Transverse colon (tissue), 4 donors: Measurements from ENCODE around the gene CYP11A1. TPM values are rescaled to one million over a fixed set of nuclear protein-coding genes. Genes with fewer than 3 reads are reported as not detected.
A peak's percentile ranks its signal among the peaks of the same experiment; 100 is the strongest.

Experiments
- DNase-seq: peaks from one replicate; pipeline ENCODE4 v3.0.0-alpha.2; 2019
- H3K27ac ChIP-seq, 4 donors: fragments of 200-600 bp; sonication (generic); 2 replicates each; pipeline ENCODE4 v1.5.1; 2016 to 2018; ENCODE audit warnings: inconsistent platforms in 4 of 4
- H3K27me3 ChIP-seq: fragments of 200-600 bp; sonication (generic); 2 replicates; pipeline ENCODE4 v1.5.1; 2017; ENCODE audit warnings: inconsistent platforms
- H3K36me3 ChIP-seq, 4 donors: fragments of 200-600 bp; sonication (generic); 2 replicates each; pipeline ENCODE4 v1.5.1; 2017 to 2019; ENCODE audit warnings: inconsistent platforms in 4 of 4
- H3K4me1 ChIP-seq, 4 donors: fragments of 200-600 bp; sonication (generic); 2 replicates each; pipeline ENCODE4 v1.5.1; 2017 to 2020; ENCODE audit warnings: inconsistent platforms in 4 of 4
- H3K4me3 ChIP-seq, 4 donors: fragments of 200-600 bp; sonication (generic); 1 replicate in 1 of 4; 2 replicates in 3 of 4; pipeline versions ENCODE4 v1.5.1 to v1.6.1; 2017 to 2019; ENCODE audit warnings: inconsistent platforms in 4 of 4
- H3K9me3 ChIP-seq, 2 donors: fragments of 200-600 bp; sonication (generic); 2 replicates each; pipeline ENCODE4 v1.5.1; 2017 to 2019; ENCODE audit warnings: inconsistent platforms in 2 of 2
- CTCF ChIP-seq, 5 experiments: fragments of 200-600 bp in 3 of 5; fragments of 450-650 bp in 2 of 5; sonication (generic) in 3 of 5; IDR thresholded peaks; 1 replicate in 2 of 5; 2 replicates in 3 of 5; pipeline ENCODE4 v1.5.1; 2016 to 2017; ENCODE audit warnings: antibody characterized with exemption in 5 of 5, inconsistent platforms in 3 of 5, mild to moderate bottlenecking in 2 of 5, moderate library complexity in 1 of 5
- EP300 ChIP-seq: sonication (generic); formaldehyde crosslinking; IDR thresholded peaks from one replicate; pipeline ENCODE4 v1.6.1; 2017; ENCODE audit warnings: antibody characterized with exemption, low read depth
- POLR2A ChIP-seq: fragments of 450-650 bp; IDR thresholded peaks from one replicate; pipeline ENCODE4 v1.6.1; 2016; ENCODE audit warnings: antibody characterized with exemption, mild to moderate bottlenecking, moderate library complexity
- POLR2AphosphoS5 ChIP-seq, 3 donors: sonication (generic); formaldehyde crosslinking; IDR thresholded peaks; one replicate each; pipeline ENCODE4 v1.6.1; 2016; ENCODE audit warnings: antibody characterized with exemption in 3 of 3
- WGBS, 2 donors: methylation state at CpG; one replicate each; pipeline ENCODE4 v1.1.5; 2018; ENCODE audit warnings: low coverage in 1 of 2; 5-methylcytosine and 5-hydroxymethylcytosine counted together
- in situ Hi-C, 4 donors: fragments of 200-750 bp; cut with MboI; loops; one replicate each; pipeline versions ENCODE4 v1.15.0 to v1.15.1; 2017; ENCODE audit warnings: low sequenced_read_pairs in 3 of 4, low pct_ligation_motif_present in 1 of 4, low pct_unique_long_range_greater_than_20kb in 1 of 4
- intact Hi-C: fragments of 100-400 bp; cut with DNase I; formaldehyde crosslinking; loops from one replicate; pipeline ENCODE4 v1.15.1; 2023; ENCODE audit warnings: low total_unique reads
- total RNA-seq, 4 donors: library from RNA; depleted of rRNA; stranded (reverse); fragments of >200 nt; gene quantifications; one replicate each; pipeline ENCODE4 v1.1.0, GENCODE V29; 2016

CYP11A1 gene
- total RNA-seq, 4 donors from 2014 or later, result 0.40 to 0.79 TPM; not detected in 2

- 67 to 80% methylated on average over 1 to 8 of the region's 8 CpGs for WGBS, 2 donors
- Histone ChIP-seq H3K4me1 (peaks cover 0 to 10% (median 0%) of the 10 kb centered on the region in 4 donors), H3K9me3 (no peaks in the 10 kb centered on the region), H3K4me3 (no peak overlapping the region), H3K27me3 (no peaks in the 10 kb centered on the region), H3K27ac (peak overlapping the region in 2 of 4 donors; percentile 9 to 21), H3K36me3 (no peaks in the 10 kb centered on the region)
- DNase-seq, result no peak
- intact Hi-C loops, result loop anchor here (10.0 kb wide), 1 partner anchor 241 kb away; no protein-coding TSS in a partner anchor
- in situ Hi-C loops, result loop anchor here in 3 of 4 donors (5.0 to 25.0 kb wide), 2 partner anchors 53 to 378 kb away; no protein-coding TSS in a partner anchor
- no peak for TF ChIP-seq POLR2A
Measured at GRCh38 chr15:74383695-74384565, 16.5 kb upstream of the CYP11A1 start.

- H3K4me1 ChIP-seq, result peaks cover 0 to 10% (median 0%) of the 10 kb centered on the region in 4 donors
- DNase-seq, result no peak
- no peaks in the 10 kb centered on the region for H3K36me3 ChIP-seq
- no peaks in the 10 kb centered on the region for H3K9me3 ChIP-seq
- no peak overlapping the region for H3K27ac ChIP-seq
- TF ChIP-seq POLR2A, result no peak
- TF ChIP-seq CTCF (IDR thresholded peaks at IDR 0.05), result no peak
- no peak for TF ChIP-seq EP300
- TF ChIP-seq POLR2AphosphoS5 (IDR thresholded peaks at IDR 0.05), result no peak
- no peaks in the 10 kb centered on the region for H3K27me3 ChIP-seq
- H3K4me3 ChIP-seq, result no peak overlapping the region
- in situ Hi-C loops, result loop anchor here in 3 of 4 donors (5.0 to 25.0 kb wide), 2 partner anchors 54 to 379 kb away; no protein-coding TSS in a partner anchor
- WGBS, 2 donors, result 81% methylated on average over 4 of the region's 4 CpGs; no CpG with 5 or more reads in 1 of the 2 donors
- intact Hi-C loops, result loop anchor here (10.0 kb wide), 1 partner anchor 242 kb away; no protein-coding TSS in a partner anchor
Measured at GRCh38 chr15:74383286-74383685, 15.8 kb upstream of the CYP11A1 start.

- Histone ChIP-seq H3K27me3 (no peaks in the 10 kb centered on the region), H3K9me3 (no peaks in the 10 kb centered on the region), H3K4me1 (peaks cover 0 to 10% (median 0%) of the 10 kb centered on the region in 4 donors), H3K4me3 (no peak overlapping the region), H3K27ac (no peak overlapping the region), H3K36me3 (no peaks in the 10 kb centered on the region)
- intact Hi-C loops, result loop anchor here (10.0 kb wide), 1 partner anchor 243 kb away; no protein-coding TSS in a partner anchor
- peak; percentile 87 for DNase-seq
- in situ Hi-C loops, result loop anchor here in 3 of 4 donors (5.0 to 25.0 kb wide), 2 partner anchors 55 to 380 kb away; no protein-coding TSS in a partner anchor
- TF ChIP-seq CTCF (IDR thresholded peaks at IDR 0.05) (peak; percentile 79 to 94 (median 89)), POLR2AphosphoS5 (IDR thresholded peaks at IDR 0.05) (no peak)
- WGBS, 2 donors, result 56% methylated on average over 10 of the region's 13 CpGs; no CpG with 5 or more reads in 1 of the 2 donors
Measured at GRCh38 chr15:74382004-74382816, 14.8 kb upstream of the CYP11A1 start.

GRCh38 chr15:74381481-74381880, 14.0 kb upstream of the CYP11A1 start:
- no peaks in the 10 kb centered on the region for H3K9me3 ChIP-seq
- in situ Hi-C loops (loop anchor here in 3 of 4 donors (5.0 to 25.0 kb wide), 2 partner anchors 56 to 381 kb away; no protein-coding TSS in a partner anchor), intact Hi-C loops (loop anchor here (10.0 kb wide), 1 partner anchor 243 kb away; no protein-coding TSS in a partner anchor)
- H3K4me1 ChIP-seq, result peaks cover 0 to 10% (median 0%) of the 10 kb centered on the region in 4 donors
- no peak for DNase-seq
- WGBS, 2 donors, result 78% methylated on average over 5 of the region's 5 CpGs; no CpG with 5 or more reads in 1 of the 2 donors
- H3K36me3 ChIP-seq, result no peaks in the 10 kb centered on the region
- no peak overlapping the region for H3K4me3 ChIP-seq
- no peak overlapping the region for H3K27ac ChIP-seq
- H3K27me3 ChIP-seq, result no peaks in the 10 kb centered on the region
- no peak for TF ChIP-seq POLR2AphosphoS5 (IDR thresholded peaks at IDR 0.05)
- TF ChIP-seq EP300, result no peak
- no peak for TF ChIP-seq POLR2A
- no peak for TF ChIP-seq CTCF (IDR thresholded peaks at IDR 0.05)
